IPS-18c (cell line): ENCODE results near the gene SLC47A2.

Experiments used
- H3K4me3 ChIP-seq: 2 replicates; pipeline ENCODE4 v1.7.0; 2013; ENCODE audit warnings: low read depth, mild to moderate bottlenecking, low read length, moderate library complexity; ENCODE audit not compliant: insufficient read depth
- H3K9me3 ChIP-seq: one replicate; pipeline ENCODE4 v1.6.1; 2013; ENCODE audit warnings: mild to moderate bottlenecking, low read length, moderate library complexity; ENCODE audit not compliant: control insufficient read depth, insufficient read depth

Gene SLC47A2

DNA sequence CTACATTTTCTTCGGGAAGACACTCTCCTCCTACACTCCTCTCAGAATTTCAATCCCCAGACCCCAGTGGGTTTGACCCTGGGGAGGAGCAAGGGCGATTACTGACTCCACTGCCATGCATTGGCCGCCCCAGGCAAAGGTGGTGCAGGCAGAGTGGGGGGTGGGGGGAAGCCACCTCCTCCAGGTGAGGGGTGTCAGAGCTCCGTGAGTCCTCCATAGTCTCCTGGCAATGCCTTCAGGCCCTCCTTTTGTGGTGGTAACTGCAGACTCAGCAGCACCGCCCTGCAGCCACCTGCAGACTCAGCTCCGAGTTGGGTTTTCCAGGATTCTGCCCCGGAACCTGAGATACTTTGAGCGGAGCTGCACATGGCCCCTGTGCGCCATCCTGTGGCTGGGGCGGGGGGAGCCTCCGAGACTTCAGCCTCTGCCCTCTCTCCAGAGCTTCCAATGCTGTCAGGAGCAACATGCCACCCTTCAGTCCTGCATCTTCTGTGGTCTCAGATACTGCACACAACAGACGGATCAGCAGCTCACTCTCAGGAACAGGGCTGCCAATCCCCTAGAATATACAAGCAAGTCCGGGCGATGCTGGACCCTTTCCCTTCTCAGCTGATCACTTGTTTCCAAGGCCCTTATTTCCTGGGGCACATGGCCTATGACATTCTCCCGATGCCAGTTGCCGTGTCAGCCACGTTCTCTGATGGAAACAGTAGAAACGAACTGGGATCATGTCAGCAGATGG lies 2.4 kb upstream of the SLC47A2 start:
- no peaks in the 10 kb centered on the region for H3K9me3 ChIP-seq
- no peak overlapping the region for H3K4me3 ChIP-seq

DNA sequence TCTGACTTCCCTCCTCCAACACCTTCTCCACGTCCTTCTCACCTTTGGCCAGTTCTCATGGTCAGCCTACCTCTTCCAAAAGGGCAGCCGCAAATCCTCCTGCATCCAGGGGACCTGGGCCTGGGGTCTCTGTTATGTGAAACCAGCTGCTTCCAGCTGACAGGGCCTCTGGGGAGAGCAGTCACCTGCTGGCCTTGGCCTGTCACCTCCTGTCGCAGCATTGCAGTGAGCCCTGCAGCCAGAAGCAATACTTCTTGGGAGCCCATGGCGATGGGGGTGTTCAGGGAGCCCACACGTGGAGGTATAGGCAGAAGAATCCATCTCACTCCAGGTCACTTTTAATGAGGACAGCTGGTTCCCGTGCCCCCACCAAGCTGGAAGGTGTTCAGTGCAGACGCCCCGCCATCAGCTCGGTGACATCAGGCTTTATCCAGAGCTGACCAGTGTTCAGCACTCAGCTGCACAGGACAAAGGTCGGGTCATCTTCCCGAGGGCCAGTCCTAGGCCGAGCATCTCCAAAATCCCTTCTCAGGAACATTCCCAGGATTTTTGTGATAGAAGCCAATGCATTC lies 1.7 kb upstream of the SLC47A2 start:
- H3K4me3 ChIP-seq, result no peak overlapping the region

DNA sequence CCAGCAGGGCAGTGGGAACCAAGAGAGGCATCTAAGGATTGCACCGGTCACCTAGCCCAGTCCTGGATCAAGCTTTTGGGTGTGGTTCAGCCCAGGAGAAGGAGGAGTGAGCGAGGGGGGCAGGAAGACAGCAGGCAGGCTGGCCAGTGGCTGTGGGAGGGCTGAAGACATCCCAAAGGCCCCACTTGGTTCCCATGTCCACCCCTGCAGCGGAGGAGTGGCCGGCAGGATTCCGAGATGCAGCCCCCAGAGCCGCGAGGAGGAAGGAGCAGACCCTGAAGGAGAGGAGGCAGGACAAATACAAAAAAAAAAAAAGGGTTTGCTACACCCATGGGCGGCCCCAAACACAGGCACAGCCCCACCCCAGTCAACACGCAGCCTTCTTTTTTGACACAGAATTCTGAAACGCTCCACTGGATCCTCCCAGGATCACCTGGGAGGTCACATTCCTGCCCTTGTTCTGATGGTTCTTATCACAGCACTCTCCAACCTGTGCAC lies 1.1 kb upstream of the SLC47A2 start:
- Histone ChIP-seq H3K9me3 (no peaks in the 10 kb centered on the region), H3K4me3 (no peak overlapping the region)

More for the DNA sequence above, 1.7 kb upstream of the SLC47A2 start:
- H3K9me3 ChIP-seq, result no peaks in the 10 kb centered on the region

DNA sequence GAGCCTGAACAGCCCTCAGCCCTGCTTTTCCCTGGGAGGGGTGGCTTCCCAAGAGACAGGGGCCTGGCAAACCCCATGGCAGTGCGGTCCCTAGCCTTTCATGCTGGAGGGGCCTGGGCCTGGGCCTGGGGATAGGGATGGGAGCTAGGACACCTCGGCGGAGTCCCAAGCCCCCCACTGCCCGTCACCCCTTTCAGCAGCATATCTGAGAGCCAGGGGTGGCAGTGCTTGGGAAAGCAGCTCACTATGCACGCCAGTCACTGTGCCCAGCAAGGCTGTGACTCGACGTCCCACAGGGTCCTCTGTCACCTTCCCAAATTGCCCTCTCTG lies 612 bp upstream of the SLC47A2 start:
- no peak overlapping the region for H3K4me3 ChIP-seq
- no peaks in the 10 kb centered on the region for H3K9me3 ChIP-seq

DNA sequence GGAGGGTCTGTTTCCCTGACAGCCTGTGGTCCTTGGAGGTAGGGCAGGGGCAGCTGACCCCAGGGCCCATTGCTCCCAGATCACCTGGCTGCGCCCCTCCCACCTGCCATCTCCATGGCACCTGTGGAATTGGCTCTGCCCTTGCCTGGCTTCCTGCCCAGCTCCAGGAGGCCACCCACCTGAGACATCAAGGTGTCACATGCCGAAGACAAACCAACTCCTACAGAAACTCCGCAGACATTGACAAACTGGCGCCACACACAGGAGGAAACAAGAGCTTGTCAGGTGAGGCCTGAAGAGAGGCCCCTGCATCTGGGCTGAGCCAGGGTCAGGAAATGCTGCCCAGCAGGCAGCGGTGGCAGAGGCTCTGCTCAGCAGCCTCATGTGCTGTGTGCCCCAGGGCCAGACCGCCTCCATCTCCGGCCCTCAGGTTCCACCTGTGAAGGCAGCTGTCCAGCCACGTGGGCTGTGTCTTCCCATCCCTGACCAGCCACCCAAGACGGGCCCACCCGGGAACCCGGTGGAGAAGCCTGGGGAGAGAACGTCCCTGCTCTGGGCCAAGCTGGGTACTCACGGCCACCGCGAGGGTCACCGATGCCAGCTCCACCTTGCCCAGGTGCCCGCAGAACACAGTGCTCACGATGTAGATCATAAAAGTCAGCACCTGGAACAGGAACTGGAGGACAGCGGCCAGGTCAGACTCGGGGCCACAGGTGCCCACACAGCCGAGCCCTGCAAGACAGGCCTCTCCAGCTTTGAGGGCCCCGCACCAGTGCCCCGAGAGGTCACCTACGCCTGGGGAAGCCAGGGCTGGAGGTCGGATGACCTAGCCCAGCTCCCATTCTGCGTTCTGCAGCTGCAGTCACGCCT lies 1.6 kb downstream of the SLC47A2 start:
- H3K4me3 ChIP-seq, result no peak overlapping the region
- no peaks in the 10 kb centered on the region for H3K9me3 ChIP-seq

DNA sequence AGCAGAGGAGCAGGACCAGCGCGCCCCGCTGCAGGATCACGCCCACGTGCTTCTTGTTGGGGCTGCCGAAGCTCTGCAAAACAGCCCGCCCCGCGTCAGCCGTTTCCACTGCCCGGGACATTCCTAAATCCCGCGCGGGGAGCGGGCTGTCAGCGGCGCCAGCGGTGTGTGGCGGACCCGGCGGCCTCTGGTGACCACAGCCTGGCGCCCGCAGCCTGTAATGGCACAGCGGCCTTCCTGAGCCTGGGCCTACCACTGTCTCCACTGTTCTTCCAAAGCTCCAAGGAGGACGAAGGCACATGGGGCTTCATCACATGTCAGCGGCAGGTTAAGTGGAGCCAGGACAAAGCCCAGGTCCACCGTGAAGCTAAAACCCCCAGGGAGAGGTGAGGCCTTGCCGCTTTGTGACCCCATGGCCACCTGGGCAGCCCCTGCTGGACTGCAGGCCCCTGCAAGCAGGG lies 2.5 kb downstream of the SLC47A2 start:
- no peaks in the 10 kb centered on the region for H3K9me3 ChIP-seq

DNA sequence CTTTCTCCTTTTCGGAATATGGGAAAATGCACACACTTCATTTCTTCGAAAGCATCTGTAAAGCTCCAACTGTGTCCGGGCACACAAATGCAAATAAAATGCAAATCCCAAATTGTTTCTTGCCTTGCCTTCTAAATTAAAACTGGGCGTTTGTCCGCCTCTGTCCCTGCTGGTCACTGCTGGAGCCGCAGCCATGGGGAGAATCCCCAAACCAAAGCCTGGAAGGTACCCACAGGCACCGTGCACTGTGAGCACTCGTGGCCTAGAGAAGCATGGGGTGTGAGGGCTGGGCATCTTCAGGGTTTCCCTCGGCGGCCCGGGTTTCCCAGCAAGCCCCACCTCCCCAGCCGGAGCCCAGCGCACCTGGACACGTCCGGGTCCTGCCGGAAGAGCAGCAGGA lies 2.9 kb downstream of the SLC47A2 start:
- Histone ChIP-seq H3K9me3 (no peaks in the 10 kb centered on the region), H3K4me3 (no peak overlapping the region)

More for the DNA sequence above, 2.5 kb downstream of the SLC47A2 start:
- H3K4me3 ChIP-seq, result no peak overlapping the region

DNA sequence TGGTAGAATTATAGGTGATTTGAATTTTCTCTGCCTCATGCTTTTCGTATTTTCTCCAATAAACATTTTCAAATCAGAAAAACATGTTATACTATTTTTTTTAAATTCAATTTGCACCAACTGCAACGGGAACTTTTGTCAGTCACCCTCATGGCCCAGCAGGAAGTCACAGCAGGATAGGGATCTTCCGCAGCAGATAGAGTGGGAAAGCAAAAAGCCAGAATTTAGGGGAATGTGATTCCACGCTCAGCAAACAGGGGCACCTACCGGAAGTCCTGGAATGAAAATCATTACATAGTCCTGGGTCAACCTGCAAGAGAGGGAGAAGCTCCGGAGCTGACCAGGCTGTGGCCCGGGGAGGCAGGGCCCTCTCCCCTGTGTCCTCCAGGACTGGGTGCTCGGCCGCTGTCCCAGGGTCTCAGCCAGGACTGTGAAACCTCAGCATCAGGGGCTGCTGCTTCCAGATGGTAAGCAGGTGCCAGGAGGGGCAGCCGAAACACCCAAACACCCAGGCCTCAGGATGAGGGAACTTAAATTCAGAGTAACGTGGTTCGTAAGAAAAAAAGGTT lies 3.9 kb downstream of the SLC47A2 start:
- Histone ChIP-seq H3K9me3 (no peaks in the 10 kb centered on the region), H3K4me3 (no peak overlapping the region)

DNA sequence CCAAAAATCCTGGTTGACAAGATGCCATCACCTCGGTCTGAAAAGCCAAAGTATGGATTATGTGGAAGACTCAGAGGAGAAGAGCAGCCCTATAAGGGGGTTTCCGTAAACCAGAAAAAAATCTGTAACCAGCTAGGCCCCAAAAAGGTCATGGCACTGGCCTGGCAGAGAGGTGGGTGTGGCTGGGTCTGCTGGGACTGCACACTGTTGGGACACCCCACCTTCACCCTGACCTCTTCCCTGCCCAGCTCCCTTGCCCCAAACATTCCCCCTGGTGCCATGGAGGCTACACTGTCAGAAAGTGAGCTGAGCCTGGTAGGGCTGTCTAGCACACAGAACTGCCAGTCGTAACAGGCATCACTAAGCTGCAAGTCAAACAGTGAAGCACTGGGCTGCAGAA lies 6.5 kb downstream of the SLC47A2 start:
- H3K4me3 ChIP-seq, result no peak overlapping the region
- no peaks in the 10 kb centered on the region for H3K9me3 ChIP-seq

DNA sequence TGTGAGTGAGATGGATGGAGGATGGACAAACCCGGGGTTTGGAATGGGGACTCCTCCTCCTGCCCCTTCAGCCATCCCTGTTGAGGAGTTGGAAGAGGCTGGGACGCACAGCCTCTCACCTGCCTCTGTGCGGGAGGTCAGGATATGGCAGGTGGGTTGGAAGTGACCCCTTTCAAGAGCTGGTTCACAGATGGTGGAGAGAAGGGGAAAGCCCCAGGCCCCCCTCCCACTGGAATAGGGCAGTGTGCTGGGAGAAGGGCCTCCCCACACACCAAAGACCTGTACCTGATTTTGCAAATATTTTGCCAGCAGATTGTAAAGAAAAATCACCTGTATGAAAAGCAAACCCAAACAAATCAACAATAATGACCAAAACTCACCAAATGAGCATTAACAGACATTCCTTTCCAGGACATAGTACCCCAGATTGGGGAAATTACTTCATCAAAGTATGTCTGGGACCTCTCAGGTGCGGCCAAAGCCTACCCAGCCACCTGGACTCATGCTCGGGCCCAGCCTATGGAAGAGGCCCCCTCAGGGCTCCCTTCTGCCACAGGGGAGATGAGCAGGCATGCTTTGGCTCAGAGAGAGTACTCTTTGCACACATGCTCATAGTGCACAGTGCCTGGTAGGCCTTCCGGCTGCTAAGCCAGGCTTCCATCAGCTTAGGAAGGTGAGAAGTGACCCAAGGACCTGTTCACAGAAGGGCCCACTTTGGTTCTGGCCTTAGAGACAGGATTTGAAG lies 7.8 kb downstream of the SLC47A2 start:
- Histone ChIP-seq H3K4me3 (no peak overlapping the region), H3K9me3 (no peaks in the 10 kb centered on the region)

DNA sequence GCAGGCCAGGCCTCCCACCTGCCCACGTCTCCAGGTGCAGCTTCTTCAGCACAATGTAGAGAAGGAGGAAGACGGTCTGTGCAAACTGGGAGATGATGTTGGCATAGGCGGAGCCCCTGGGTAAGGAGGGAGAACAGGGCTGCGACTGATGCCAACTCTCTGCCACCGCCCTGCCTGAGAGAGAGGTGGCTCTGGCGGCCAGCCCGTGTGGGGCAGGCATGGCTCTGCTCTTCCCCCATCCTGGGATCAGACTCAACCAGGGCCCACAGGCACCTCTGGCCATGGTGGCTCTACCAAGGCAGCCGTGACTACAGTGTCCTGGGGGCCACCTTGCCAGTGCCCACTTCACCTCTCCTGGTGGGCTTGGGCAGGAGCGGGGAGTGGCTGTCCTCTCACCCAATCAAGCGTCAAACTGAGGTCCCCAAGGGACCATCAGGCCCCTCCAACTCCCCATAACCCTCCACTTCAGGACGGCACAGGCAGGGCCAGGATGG lies 8.6 kb downstream of the SLC47A2 start:
- Histone ChIP-seq H3K4me3 (no peak overlapping the region), H3K9me3 (no peaks in the 10 kb centered on the region)

DNA sequence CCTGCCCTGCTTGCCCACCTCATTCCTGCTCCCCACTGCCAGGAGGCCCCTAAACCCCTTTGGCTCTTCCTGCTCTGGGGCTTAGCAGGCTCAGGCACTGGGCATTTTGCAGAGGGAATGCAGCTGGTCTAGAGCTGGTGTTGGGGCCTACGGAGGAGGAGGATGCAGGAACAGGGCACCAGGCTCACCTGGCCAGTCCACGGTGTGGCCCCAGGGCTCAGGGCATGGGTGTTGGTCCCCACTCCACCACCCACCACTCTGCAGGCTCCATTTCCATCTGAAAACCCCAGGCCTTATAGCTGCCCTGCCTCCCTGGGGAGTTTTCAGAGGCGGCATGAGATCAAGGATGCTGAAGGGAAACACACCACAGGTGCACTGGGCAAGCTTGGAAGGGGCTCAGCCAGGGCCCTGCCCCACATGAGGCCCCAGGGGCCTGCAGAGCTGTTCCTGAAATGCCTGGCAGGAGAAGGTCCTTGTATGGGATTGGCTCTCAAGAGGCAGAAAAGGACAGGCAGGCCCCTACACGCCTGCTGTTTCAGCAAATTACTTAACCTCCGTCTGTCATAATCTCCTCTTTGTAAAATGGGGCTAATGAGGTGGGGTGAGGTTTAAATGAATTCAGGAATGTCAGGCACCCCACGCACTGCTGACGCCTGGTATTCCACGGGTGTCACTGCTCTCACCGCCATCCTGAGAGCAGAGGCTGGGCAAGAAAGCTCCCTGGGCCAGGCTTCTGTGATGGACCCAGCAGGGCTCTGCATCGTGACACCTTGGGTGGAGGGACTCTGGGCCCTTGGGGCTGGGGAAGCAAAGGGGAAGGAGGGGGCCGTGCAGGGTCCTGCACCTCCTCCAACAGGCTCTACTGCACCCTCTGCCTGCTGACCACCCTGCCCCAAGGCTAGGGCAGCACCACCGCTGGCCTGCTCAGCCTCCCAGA lies 9.3 kb downstream of the SLC47A2 start:
- Histone ChIP-seq H3K9me3 (no peaks in the 10 kb centered on the region), H3K4me3 (no peak overlapping the region)

DNA sequence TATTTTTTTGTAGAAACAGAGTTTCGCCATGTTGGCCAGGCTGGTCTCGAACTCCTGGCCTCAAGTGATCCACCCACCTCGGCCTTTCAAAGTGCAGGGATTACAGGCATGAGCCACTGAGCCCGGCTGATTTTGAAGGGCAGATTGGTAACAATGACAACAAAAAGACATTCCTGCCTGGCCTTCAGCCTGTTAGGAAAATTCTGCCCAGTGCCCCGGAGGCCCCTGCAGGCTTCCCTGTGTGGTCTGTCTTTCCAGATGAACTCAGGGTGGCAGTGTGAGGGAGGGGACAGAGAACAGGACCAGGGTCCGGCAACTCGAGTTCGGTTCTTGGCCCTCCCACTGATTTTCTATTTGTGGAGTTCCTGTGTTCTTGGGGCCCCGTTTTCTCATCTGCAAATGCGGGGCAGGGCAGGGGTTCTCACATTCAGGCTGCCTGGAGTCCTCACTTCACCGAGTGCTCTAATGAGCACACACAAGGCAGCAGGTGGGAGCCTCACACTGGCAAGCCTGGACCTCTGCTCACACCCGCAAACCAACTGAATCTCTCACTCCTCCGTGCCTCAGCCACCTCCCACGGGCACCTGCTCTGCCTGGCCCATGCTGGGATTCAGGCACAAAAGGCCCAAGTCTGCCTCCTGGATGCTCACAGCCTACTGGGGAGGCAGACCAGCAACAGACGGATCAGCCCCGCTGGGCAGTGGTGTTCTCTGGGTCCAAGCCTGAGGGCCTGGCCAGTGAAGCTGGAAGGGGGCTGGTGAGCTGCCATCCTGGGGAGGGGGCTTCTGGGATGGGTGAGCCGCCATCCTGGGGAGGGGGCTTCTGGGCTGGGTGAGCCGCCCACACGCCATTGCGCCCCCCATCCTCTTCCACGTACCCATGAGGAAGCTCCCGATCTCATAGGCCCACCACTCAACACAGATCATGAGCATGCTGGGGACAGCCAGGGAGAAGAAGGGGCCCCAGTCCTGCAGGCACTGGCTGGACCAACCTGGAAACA lies 10.3 kb downstream of the SLC47A2 start:
- no peaks in the 10 kb centered on the region for H3K9me3 ChIP-seq
- no peak overlapping the region for H3K4me3 ChIP-seq

DNA sequence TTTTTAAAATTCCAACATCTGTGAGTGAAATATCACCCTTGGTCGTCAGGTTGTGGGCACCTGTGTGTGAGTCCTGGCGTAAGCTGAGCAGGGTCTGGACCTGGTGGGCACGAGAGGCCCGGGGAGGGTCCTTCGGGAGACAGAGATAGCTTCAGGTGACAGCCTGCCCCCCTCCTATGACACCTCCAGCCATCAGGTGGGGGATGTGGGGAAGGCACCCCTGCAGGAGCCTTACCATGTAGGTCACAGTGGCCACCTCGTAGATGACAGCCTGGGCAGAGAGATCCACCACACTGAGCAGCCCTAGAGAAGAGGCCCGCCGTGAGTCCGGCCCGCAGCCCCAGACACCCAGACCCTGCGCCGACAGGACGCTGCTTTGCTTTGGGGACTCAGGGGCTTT lies 11.2 kb downstream of the SLC47A2 start:
- Histone ChIP-seq H3K4me3 (no peak overlapping the region), H3K9me3 (no peaks in the 10 kb centered on the region)
